Lower leg skin (tissue), 3 donors: Measurements from ENCODE around the gene GRIP1.

Experiments
- CTCF ChIP-seq, 3 donors: fragments of 450-650 bp; IDR thresholded peaks; one replicate each; pipeline ENCODE4 v1.5.1; 2016; ENCODE audit warnings: antibody characterized with exemption in 3 of 3, mild to moderate bottlenecking in 3 of 3, moderate library complexity in 2 of 3
- POLR2A ChIP-seq, 2 donors: fragments of 450-650 bp; IDR thresholded peaks; one replicate each; pipeline ENCODE4 v1.6.1; 2016 to 2017; ENCODE audit warnings: antibody characterized with exemption in 2 of 2, mild to moderate bottlenecking in 1 of 2, moderate library complexity in 1 of 2

- no peak for TF ChIP-seq CTCF (IDR thresholded peaks at IDR 0.05)
- no peak for TF ChIP-seq POLR2A (IDR thresholded peaks at IDR 0.05)
Observed at GRCh38 chr12:66669541-66669940, 9.3 kb downstream of the GRIP1 start.
